HCT116 (cell line): ENCODE data around the gene EHD4. TPM values are rescaled to one million over a fixed set of nuclear protein-coding genes. Genes with fewer than 3 reads are reported as not detected.

ENCODE experiments used
- ATAC-seq: fragments of 200-7000 bp; cut with Tn5 transposase; 2 replicates; pipeline ENCODE4 v1.9.1; 2020; ENCODE audit warnings: mild to moderate bottlenecking, moderate library complexity
- BruUV-seq: library from RNA; stranded (reverse); fragments of 400-500 nt; replicated peaks from 2 replicates; lab custom pipeline; 2021; lab: Mats Ljungman, UMichigan
- CTCF ChIA-PET: fragments of 300-600 bp; sonication (Branson Sonifier 250); formaldehyde crosslinking; loops from one replicate; lab custom pipeline; 2021; ENCODE audit warnings: antibody characterized with exemption; lab: Charles Lee
- POLR2A ChIA-PET: fragments of 300-600, 350-600 bp; sonication (Branson Sonifier 250); formaldehyde crosslinking; loops from one replicate; lab custom pipeline; 2021; ENCODE audit warnings: antibody characterized with exemption; lab: Charles Lee
- RAD21 ChIA-PET, 2 experiments: fragments of 300-600 bp; sonication (Branson Sonifier 250); formaldehyde crosslinking; loops; one replicate each; lab custom pipeline; 2023; ENCODE audit warnings: low total read pairs in 2 of 2; ENCODE audit not compliant: uncharacterized antibody in 2 of 2, unreplicated experiment in 2 of 2, low non-redundant PET in 1 of 2; lab: Charles Lee
- DNase-seq: peaks from one replicate; pipeline ENCODE4 v3.0.0-alpha.2; 2010; ENCODE audit warnings: low read depth, low spot score
- H2AFZ ChIP-seq: fragments of 200-600 bp; shearing (Covaris generic), sonication (generic); 2 replicates; pipeline ENCODE4 v1.6.1; 2017; ENCODE audit warnings: low read depth, mixed run types, mixed read lengths, antibody characterized with exemption, low read length; ENCODE audit not compliant: poor library complexity, severe bottlenecking
- H3K27ac ChIP-seq: 2 replicates; pipeline ENCODE4 v1.5.1; 2012; ENCODE audit warnings: low read depth, low read length
- H3K27me3 ChIP-seq: fragments of 200-600 bp; sonication (generic); 2 replicates; pipeline ENCODE4 v1.6.1; 2016; ENCODE audit warnings: mixed run types, low read length, mixed read lengths; ENCODE audit not compliant: insufficient read depth
- H3K36me3 ChIP-seq, 2 experiments: fragments of 200-500 bp in 1 of 2; fragments of 200-600 bp in 1 of 2; sonication (Bioruptor generic) in 1 of 2; sonication (generic) in 1 of 2; 2 replicates each; pipeline versions ENCODE4 v1.5.1 to v1.6.1; 2014 to 2016; ENCODE audit warnings: low read length in 2 of 2, inconsistent platforms in 1 of 2, mixed read lengths in 1 of 2, mixed run types in 1 of 2; ENCODE audit not compliant: insufficient read depth in 2 of 2, control insufficient read depth in 1 of 2
- H3K4me1 ChIP-seq, 2 experiments: fragments of 200-600 bp in 1 of 2; sonication (generic) in 1 of 2; 2 replicates each; pipeline versions ENCODE4 v1.5.1 to v1.6.1; 2012 to 2017; ENCODE audit warnings: low read length in 2 of 2, inconsistent platforms in 1 of 2, mild to moderate bottlenecking in 1 of 2, mixed read lengths in 1 of 2, mixed run types in 1 of 2, moderate library complexity in 1 of 2; ENCODE audit not compliant: insufficient read depth in 2 of 2, control insufficient read depth in 1 of 2
- H3K4me2 ChIP-seq: fragments of 200-600 bp; sonication (generic); 2 replicates; pipeline ENCODE4 v1.6.1; 2017; ENCODE audit warnings: mixed run types, low read length, mixed read lengths
- H3K4me3 ChIP-seq, 2 experiments: fragments of 200-600 bp in 1 of 2; sonication (generic) in 1 of 2; replicated peaks in 1 of 2; 2 replicates each; pipeline ENCODE4 v1.5.1; 2011 to 2016; ENCODE audit warnings: low read length in 2 of 2, control low read depth in 1 of 2, low read depth in 1 of 2, mild to moderate bottlenecking in 1 of 2, mixed read lengths in 1 of 2, mixed run types in 1 of 2
- H3K79me2 ChIP-seq: fragments of 200-600 bp; sonication (generic); 2 replicates; pipeline ENCODE4 v1.6.1; 2017; ENCODE audit warnings: mild to moderate bottlenecking, mixed run types, low read length, moderate library complexity, mixed read lengths; ENCODE audit not compliant: insufficient read depth
- H3K9ac ChIP-seq: fragments of 200-600 bp; sonication (generic); 2 replicates; pipeline ENCODE4 v1.6.1; 2016; ENCODE audit warnings: low read length, mixed read lengths
- H3K9me2 ChIP-seq: fragments of 200-600 bp; sonication (generic), shearing (Covaris generic); 2 replicates; pipeline ENCODE4 v1.6.1; 2017; ENCODE audit warnings: mixed run types, mild to moderate bottlenecking, moderate library complexity; ENCODE audit not compliant: insufficient read depth
- H3K9me3 ChIP-seq, 2 experiments: fragments of 200-500 bp in 1 of 2; fragments of 200-600 bp in 1 of 2; sonication (Bioruptor generic) in 1 of 2; sonication (generic) in 1 of 2; 2 replicates each; pipeline ENCODE4 v1.6.1; 2014 to 2017; ENCODE audit warnings: low read length in 2 of 2, mixed read lengths in 2 of 2, inconsistent platforms in 1 of 2, low read depth in 1 of 2, mild to moderate bottlenecking in 1 of 2, mixed run types in 1 of 2, moderate library complexity in 1 of 2; ENCODE audit not compliant: control insufficient read depth in 1 of 2, insufficient read depth in 1 of 2
- H4K20me1 ChIP-seq: fragments of 200-600 bp; sonication (generic), shearing (Covaris generic); 2 replicates; pipeline ENCODE4 v1.6.1; 2017; ENCODE audit warnings: mixed run types, mild to moderate bottlenecking, moderate library complexity; ENCODE audit not compliant: insufficient read depth
- CBX3 ChIP-seq: IDR thresholded peaks from 2 replicates; pipeline ENCODE4 v1.6.1; 2012; ENCODE audit warnings: low read depth
- EGR1 ChIP-seq: IDR thresholded peaks from 2 replicates; pipeline ENCODE4 v1.6.1; 2012; ENCODE audit warnings: low read depth
- ELF1 ChIP-seq: IDR thresholded peaks from 2 replicates; pipeline ENCODE4 v1.6.1; 2012; ENCODE audit warnings: low read depth, borderline replicate concordance
- EZH2 ChIP-seq: fragments of 200-600 bp; sonication (generic); IDR thresholded peaks from 2 replicates; pipeline ENCODE4 v1.6.1; 2017; ENCODE audit warnings: antibody characterized with exemption, mixed run types
- FOSL1 ChIP-seq: IDR thresholded peaks from 2 replicates; pipeline ENCODE4 v1.6.1; 2012; ENCODE audit warnings: low read depth
- JUND ChIP-seq: IDR thresholded peaks from 2 replicates; pipeline ENCODE4 v1.6.1; 2012
- POLR2A ChIP-seq: IDR thresholded peaks from 2 replicates; pipeline ENCODE4 v1.7.0; 2011; ENCODE audit warnings: borderline replicate concordance; ENCODE audit not compliant: insufficient read depth, insufficient read length; ENCODE audit errors: extremely low read depth
- RAD21 ChIP-seq: IDR thresholded peaks from 2 replicates; pipeline ENCODE4 v1.6.1; 2012; ENCODE audit warnings: low read depth, mild to moderate bottlenecking
- SIN3A ChIP-seq: IDR thresholded peaks from 2 replicates; pipeline ENCODE4 v1.6.1; 2012; ENCODE audit warnings: low read depth
- SP1 ChIP-seq: IDR thresholded peaks from 2 replicates; pipeline ENCODE4 v1.6.1; 2012; ENCODE audit warnings: low read depth
- SRF ChIP-seq: IDR thresholded peaks from 2 replicates; pipeline ENCODE4 v1.6.1; 2012; ENCODE audit warnings: low read depth
- YY1 ChIP-seq: IDR thresholded peaks from 2 replicates; pipeline ENCODE4 v1.6.1; 2011; ENCODE audit warnings: low read length, low read depth, moderate library complexity, mild to moderate bottlenecking; ENCODE audit not compliant: insufficient replicate concordance; ENCODE audit errors: extremely low read depth
- ZFX ChIP-seq: fragments of 450-650 bp; IDR thresholded peaks from 2 replicates; pipeline ENCODE4 v1.6.1; 2017
- ZNF274 ChIP-seq: fragments of 200-500 bp; sonication (Bioruptor generic); IDR thresholded peaks from 2 replicates; pipeline ENCODE4 v1.6.1; 2014; ENCODE audit warnings: mild to moderate bottlenecking, low read depth, low read length, inconsistent platforms
- intact Hi-C: fragments of 100-400 bp; cut with micrococcal nuclease; formaldehyde crosslinking; loops from 2 replicates; pipeline ENCODE4 v1.10.0; 2022
- total RNA-seq: library from RNA; stranded (reverse); gene quantifications from one replicate; pipeline ENCODE4 v1.2.1, GENCODE V29; 2021; ENCODE audit not compliant: unreplicated experiment
- TF ChIP-seq, protein P1 (sequence below): IDR thresholded peaks from 2 replicates; pipeline ENCODE4 v1.6.1; 2011; ENCODE audit warnings: mild to moderate bottlenecking, low read length, moderate library complexity; ENCODE audit not compliant: insufficient replicate concordance; ENCODE audit errors: extremely low read depth
- TF ChIP-seq, protein P2 (sequence below): IDR thresholded peaks from 2 replicates; pipeline ENCODE4 v1.6.1; 2012
- TF ChIP-seq, protein P3 (sequence below): IDR thresholded peaks from 2 replicates; pipeline ENCODE4 v1.6.1; 2012

Gene EHD4
- total RNA-seq, 1 experiment from 2014 or later = 28.0 TPM

DNA sequence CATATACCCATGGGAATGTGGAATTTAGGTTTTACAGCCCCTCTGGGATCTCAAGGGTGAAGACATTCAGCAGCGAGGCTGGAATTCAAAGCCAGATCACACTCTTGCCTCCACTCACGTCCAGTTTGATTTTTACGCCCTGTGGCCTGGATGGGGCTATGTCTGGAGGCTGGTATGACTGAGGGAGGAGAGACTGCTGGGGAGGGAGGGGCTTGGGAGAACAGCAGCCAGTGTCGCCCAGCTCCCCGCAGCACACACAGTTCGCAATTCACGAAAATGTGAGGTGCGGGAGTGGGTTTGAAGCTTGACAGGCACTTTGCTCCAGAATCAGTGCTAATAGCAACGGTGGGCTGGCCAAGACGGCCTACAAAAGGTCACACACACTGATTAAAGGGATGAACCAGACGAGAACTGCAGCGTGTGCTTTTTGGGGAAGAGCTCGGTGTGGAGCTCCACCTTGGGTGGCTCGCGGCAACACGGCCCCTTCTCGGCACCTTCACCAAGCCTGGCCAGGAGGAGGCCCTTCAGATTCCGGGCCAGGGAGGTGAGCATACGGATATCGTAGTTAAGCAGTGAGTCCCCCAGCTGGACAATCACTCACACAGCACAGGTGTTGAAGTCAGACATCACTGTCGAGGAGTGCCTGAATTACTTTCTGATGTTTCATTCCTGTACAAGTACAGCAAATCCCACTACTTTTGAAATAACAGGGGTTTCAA is 16.4 kb downstream of the EHD4 start:
- Histone ChIP-seq H3K4me1 (no peaks in the 10 kb centered on the region), H3K4me3 (no peak overlapping the region), H3K36me3 (peaks cover 4 to 23% of the 10 kb centered on the region in 2 experiments; a peak in 3 of 4 replicates), H3K79me2 (peaks cover 69% of the 10 kb centered on the region), H4K20me1 (peaks cover 3% of the 10 kb centered on the region; the same call in 1 of the 2 replicates), H3K9ac (no peak overlapping the region), H3K4me2 (no peak overlapping the region), H3K9me2 (no peaks in the 10 kb centered on the region), H3K9me3 (no peaks in the 10 kb centered on the region), H3K27ac (no peak overlapping the region), H3K27me3 (no peaks in the 10 kb centered on the region), H2AFZ (no peak overlapping the region)
- ATAC-seq = peak; percentile 64
- ChIA-PET POLR2A (no interaction called here), RAD21 (no interaction called here), CTCF (no interaction called here)
- no TSS peak for BruUV-seq
- TF ChIP-seq CBX3 (no peak), SP1 (no peak), ZNF274 (no peak), EGR1 (no peak), RAD21 (0 out of 2 replicates have a peak, but pooled peaks have one; percentile 10), SRF (no peak), SIN3A (no peak)
- TF ChIP-seq, protein P1, sequence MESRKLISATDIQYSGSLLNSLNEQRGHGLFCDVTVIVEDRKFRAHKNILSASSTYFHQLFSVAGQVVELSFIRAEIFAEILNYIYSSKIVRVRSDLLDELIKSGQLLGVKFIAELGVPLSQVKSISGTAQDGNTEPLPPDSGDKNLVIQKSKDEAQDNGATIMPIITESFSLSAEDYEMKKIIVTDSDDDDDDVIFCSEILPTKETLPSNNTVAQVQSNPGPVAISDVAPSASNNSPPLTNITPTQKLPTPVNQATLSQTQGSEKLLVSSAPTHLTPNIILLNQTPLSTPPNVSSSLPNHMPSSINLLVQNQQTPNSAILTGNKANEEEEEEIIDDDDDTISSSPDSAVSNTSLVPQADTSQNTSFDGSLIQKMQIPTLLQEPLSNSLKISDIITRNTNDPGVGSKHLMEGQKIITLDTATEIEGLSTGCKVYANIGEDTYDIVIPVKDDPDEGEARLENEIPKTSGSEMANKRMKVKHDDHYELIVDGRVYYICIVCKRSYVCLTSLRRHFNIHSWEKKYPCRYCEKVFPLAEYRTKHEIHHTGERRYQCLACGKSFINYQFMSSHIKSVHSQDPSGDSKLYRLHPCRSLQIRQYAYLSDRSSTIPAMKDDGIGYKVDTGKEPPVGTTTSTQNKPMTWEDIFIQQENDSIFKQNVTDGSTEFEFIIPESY = no peak
- intact Hi-C loops = no loop called here
- DNase-seq = no peak

DNA sequence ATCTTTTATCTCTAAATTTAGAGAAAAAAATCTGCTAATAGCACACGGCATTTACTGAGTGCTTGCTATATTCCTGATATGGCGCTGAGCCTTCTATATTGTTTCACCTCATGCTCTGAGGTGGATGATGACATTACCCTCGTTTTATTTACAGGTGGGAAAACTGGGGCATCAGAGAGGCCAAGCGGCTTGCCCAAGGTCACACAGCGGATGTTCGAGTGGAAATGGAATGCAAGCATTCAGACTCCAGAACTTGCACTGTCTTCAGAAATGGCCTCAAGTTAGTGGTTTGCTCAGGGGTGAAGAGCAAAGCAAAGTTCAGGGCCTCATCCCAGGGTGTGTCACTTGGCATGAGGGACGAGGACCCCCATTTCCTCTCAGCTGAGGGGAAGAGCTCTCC is 17.3 kb downstream of the EHD4 start:
- DNase-seq (no peak), ATAC-seq (no peak)
- ChIA-PET POLR2A (no interaction called here), RAD21 (no interaction called here), CTCF (no interaction called here)
- no peaks in the 10 kb centered on the region for H3K27me3 ChIP-seq
- no peak overlapping the region for H3K4me3 ChIP-seq
- no peaks in the 10 kb centered on the region for H3K4me1 ChIP-seq
- peaks cover 60% of the 10 kb centered on the region for H3K79me2 ChIP-seq
- H3K36me3 ChIP-seq = peaks cover 4 to 29% of the 10 kb centered on the region in 2 experiments; a peak in 3 of 4 replicates
- H3K4me2 ChIP-seq = no peak overlapping the region
- H3K9ac ChIP-seq = no peak overlapping the region
- no peaks in the 10 kb centered on the region for H3K9me3 ChIP-seq
- no TSS peak for BruUV-seq
- intact Hi-C loops = no loop called here
- TF ChIP-seq SP1 = no peak
- no peak for TF ChIP-seq ELF1
- no peak for TF ChIP-seq FOSL1
- no peak for TF ChIP-seq EZH2
- no peak for TF ChIP-seq YY1
- TF ChIP-seq, protein P2, sequence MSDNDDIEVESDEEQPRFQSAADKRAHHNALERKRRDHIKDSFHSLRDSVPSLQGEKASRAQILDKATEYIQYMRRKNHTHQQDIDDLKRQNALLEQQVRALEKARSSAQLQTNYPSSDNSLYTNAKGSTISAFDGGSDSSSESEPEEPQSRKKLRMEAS = no peak
- TF ChIP-seq EGR1 = no peak
- no peak for TF ChIP-seq POLR2A
- TF ChIP-seq, protein P3, sequence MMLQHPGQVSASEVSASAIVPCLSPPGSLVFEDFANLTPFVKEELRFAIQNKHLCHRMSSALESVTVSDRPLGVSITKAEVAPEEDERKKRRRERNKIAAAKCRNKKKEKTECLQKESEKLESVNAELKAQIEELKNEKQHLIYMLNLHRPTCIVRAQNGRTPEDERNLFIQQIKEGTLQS = no peak
- TF ChIP-seq ZNF274 = no peak
- no peak for TF ChIP-seq JUND
- TF ChIP-seq ZFX = no peak
- peaks cover 3% of the 10 kb centered on the region; the same call in 1 of the 2 replicates for H4K20me1 ChIP-seq
- no peak overlapping the region for H2AFZ ChIP-seq
- H3K27ac ChIP-seq = no peak overlapping the region
- no peaks in the 10 kb centered on the region for H3K9me2 ChIP-seq
